OCI-LY3 (cell line): Measurements from ENCODE around the gene TREX2.

ENCODE experiments used
- H2AFZ ChIP-seq: fragments of 200-600, 300-600 bp; shearing (Covaris generic); 2 replicates; pipeline ENCODE4 v1.6.0; 2014; ENCODE audit warnings: antibody characterized with exemption, low read depth, low read length
- H3K27ac ChIP-seq: fragments of 200-600, 300-600 bp; sonication (generic); 2 replicates; pipeline ENCODE4 v1.5.1; 2014; ENCODE audit warnings: mild to moderate bottlenecking, low read length, moderate library complexity, mixed read lengths
- H3K27me3 ChIP-seq: fragments of 200-600, 300-600 bp; sonication (generic); 2 replicates; pipeline ENCODE4 v1.6.1; 2014; ENCODE audit warnings: low read depth, low read length, mixed read lengths
- H3K36me3 ChIP-seq: fragments of 200-600, 300-600 bp; sonication (generic); replicated peaks from 2 replicates; pipeline ENCODE3; 2014; ENCODE audit warnings: low read depth, low read length, mixed read lengths
- H3K4me1 ChIP-seq: fragments of 300-600, 200-600 bp; sonication (generic); 2 replicates; pipeline ENCODE4 v1.6.1; 2014; ENCODE audit warnings: low read length, mixed read lengths
- H3K4me2 ChIP-seq: fragments of 200-600, 300-600 bp; sonication (generic); 2 replicates; pipeline ENCODE4 v1.6.1; 2014; ENCODE audit warnings: low read length, mixed read lengths
- H3K4me3 ChIP-seq: fragments of 300-600, 200-600 bp; sonication (generic); 2 replicates; pipeline ENCODE4 v1.5.1; 2014; ENCODE audit warnings: antibody characterized with exemption, mild to moderate bottlenecking, low read length, moderate library complexity
- H3K79me2 ChIP-seq: fragments of 300-600, 200-600 bp; shearing (Covaris generic); 2 replicates; pipeline ENCODE4 v1.6.1; 2014; ENCODE audit warnings: mild to moderate bottlenecking, low read length, mixed read lengths
- H3K9ac ChIP-seq: fragments of 300-600, 200-600 bp; shearing (Covaris generic); 2 replicates; pipeline ENCODE4 v1.6.0; 2014; ENCODE audit warnings: mild to moderate bottlenecking, low read length, moderate library complexity
- H3K9me3 ChIP-seq: fragments of 200-600, 300-600 bp; shearing (Covaris generic); 2 replicates; pipeline ENCODE4 v1.6.1; 2014; ENCODE audit warnings: low read length, mixed read lengths; ENCODE audit not compliant: insufficient read depth
- H4K20me1 ChIP-seq: fragments of 200-600, 300-600 bp; sonication (generic); 2 replicates; pipeline ENCODE4 v1.6.1; 2016; ENCODE audit warnings: low read length, mixed read lengths; ENCODE audit not compliant: insufficient read depth
- EZH2phosphoT487 ChIP-seq: fragments of 200-600 bp; shearing (Covaris generic); IDR thresholded peaks from 2 replicates; pipeline ENCODE4 v1.6.1; 2018; ENCODE audit warnings: antibody characterized with exemption, mixed run types, low read depth
- TF ChIP-seq, protein P1 (sequence below): fragments of 200-600, 300-600 bp; sonication (generic); IDR thresholded peaks from 2 replicates; pipeline ENCODE4 v1.5.1; 2014; ENCODE audit warnings: antibody characterized with exemption, low read length, low read depth

Gene TREX2

DNA sequence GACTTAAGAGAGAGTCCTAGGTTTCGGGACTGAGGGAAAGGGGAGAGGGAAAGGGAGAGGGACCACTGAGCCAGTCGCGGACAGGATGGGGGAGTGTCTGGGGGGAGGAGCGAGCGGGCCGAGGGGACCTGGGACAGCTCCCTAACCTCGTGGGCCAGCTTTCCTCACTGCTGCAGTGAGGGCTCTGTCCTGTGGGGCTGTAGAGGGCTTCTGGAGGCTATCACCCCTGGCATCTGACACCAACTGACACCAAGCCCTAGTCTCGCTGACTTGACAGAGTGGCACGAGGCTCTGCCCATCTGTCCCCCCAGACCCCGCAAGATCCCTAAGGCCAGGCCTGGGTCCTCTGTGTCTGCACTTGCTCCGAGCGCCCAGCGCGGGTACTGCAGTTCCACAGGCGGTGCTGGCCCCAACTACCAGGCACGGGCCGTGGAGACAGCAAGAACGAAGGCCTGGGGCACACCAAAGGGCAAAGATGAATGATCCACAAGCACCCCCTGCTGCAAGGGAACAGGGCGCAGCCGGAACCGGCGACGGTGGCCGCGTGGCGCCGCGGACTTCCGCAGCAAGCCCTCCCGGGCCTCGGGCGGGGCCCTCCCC is 24.1 kb upstream of the TREX2 start:
- peak overlapping the region; percentile 90 for H3K9ac ChIP-seq
- peak overlapping the region; percentile 90 for H3K4me2 ChIP-seq
- H4K20me1 ChIP-seq: no peaks in the 10 kb centered on the region
- TF ChIP-seq EZH2phosphoT487: no peak
- TF ChIP-seq, protein P1, sequence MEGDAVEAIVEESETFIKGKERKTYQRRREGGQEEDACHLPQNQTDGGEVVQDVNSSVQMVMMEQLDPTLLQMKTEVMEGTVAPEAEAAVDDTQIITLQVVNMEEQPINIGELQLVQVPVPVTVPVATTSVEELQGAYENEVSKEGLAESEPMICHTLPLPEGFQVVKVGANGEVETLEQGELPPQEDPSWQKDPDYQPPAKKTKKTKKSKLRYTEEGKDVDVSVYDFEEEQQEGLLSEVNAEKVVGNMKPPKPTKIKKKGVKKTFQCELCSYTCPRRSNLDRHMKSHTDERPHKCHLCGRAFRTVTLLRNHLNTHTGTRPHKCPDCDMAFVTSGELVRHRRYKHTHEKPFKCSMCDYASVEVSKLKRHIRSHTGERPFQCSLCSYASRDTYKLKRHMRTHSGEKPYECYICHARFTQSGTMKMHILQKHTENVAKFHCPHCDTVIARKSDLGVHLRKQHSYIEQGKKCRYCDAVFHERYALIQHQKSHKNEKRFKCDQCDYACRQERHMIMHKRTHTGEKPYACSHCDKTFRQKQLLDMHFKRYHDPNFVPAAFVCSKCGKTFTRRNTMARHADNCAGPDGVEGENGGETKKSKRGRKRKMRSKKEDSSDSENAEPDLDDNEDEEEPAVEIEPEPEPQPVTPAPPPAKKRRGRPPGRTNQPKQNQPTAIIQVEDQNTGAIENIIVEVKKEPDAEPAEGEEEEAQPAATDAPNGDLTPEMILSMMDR: no peak; the same call in 1 of the 2 replicates
- peak overlapping the region; percentile 100 for H3K4me3 ChIP-seq
- H2AFZ ChIP-seq: 0 out of 2 replicates have a peak overlapping the region, but pooled peaks have one; percentile 44
- no peaks in the 10 kb centered on the region for H3K27me3 ChIP-seq
- H3K27ac ChIP-seq: 0 out of 2 replicates have a peak overlapping the region, but pooled peaks have one; percentile 25
- H3K4me1 ChIP-seq: peaks cover 4% of the 10 kb centered on the region
- H3K79me2 ChIP-seq: peaks cover 47% of the 10 kb centered on the region
- no peaks in the 10 kb centered on the region for H3K9me3 ChIP-seq
- no peaks in the 10 kb centered on the region for H3K36me3 ChIP-seq

DNA sequence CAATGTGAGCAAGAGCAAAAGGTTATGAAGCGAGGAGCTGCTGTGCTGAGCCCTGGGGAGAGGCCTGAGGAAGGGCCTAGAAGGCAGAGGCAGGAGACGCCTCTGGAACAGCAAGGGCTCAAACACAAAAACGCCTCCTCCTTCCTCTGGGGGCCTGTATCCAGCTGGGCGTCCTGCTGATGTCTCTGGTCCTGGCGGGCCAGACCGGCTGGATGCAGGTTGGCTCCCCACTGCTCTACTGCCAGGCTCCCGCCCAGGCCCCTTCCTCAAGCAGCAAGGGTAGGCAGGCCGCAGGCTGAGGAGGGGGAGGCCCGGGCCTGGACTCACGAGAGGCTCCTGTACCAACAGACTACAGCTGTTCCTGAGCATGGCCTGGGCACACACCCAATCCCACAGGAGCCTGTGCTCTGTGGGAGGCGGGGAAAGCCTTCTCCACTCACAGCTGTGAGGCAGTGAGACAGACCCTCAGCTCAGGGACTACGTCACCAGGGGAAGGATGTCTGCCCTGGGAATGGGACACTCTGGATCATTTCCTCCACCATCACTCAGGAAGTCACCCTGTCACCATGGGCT is 22.2 kb upstream of the TREX2 start:
- no peak overlapping the region for H3K4me2 ChIP-seq
- no peak overlapping the region for H2AFZ ChIP-seq
- no peaks in the 10 kb centered on the region for H3K27me3 ChIP-seq
- H3K9me3 ChIP-seq: no peaks in the 10 kb centered on the region
- no peak overlapping the region for H3K9ac ChIP-seq
- H3K4me1 ChIP-seq: peaks cover 4% of the 10 kb centered on the region
- H4K20me1 ChIP-seq: no peaks in the 10 kb centered on the region
- no peak overlapping the region for H3K4me3 ChIP-seq
- H3K36me3 ChIP-seq: no peaks in the 10 kb centered on the region
- H3K79me2 ChIP-seq: peaks cover 47% of the 10 kb centered on the region
- TF ChIP-seq EZH2phosphoT487: no peak
- TF ChIP-seq, protein P1: no peak
- H3K27ac ChIP-seq: no peak overlapping the region

DNA sequence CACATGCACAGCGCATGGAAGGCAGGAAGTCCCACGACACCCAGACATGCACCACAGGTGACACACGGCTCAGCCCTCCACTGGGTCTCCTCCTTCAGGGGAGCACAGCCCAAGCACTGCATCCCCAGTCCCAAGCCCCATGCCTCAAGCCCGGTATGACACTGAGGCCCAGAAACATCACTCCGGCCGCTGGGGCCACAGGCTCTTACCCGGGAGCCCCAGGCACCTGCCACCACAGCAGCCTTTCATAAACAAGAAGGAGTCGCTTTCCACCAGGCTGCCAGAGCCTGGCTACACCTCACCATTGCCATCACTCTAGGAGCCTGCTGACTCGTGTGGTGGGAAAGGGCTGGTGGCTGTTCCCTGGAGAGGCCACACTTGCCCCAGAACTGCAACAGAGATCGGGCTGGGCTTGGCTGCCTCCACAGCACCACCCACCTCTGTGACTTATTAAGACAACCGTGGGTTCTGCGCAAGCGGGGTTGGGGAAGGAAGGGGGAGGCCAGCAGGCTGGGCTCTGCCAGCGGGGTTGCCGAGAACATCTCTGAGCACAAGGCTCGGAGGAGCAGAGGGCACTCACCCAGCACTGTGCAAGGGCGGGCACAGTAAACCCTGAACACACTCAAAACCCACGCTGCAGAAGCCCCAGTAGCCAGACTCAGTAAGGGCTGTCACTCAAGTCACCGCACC is 20.0 kb upstream of the TREX2 start:
- Histone ChIP-seq H3K36me3 (peaks cover 3% of the 10 kb centered on the region), H3K27me3 (no peaks in the 10 kb centered on the region), H3K9ac (no peak overlapping the region), H3K27ac (no peak overlapping the region), H3K4me1 (no peaks in the 10 kb centered on the region; the same call in 1 of the 2 replicates), H3K4me2 (no peak overlapping the region), H4K20me1 (no peaks in the 10 kb centered on the region), H3K9me3 (no peaks in the 10 kb centered on the region), H3K79me2 (peaks cover 47% of the 10 kb centered on the region), H2AFZ (no peak overlapping the region), H3K4me3 (no peak overlapping the region)
- TF ChIP-seq, protein P1: no peak
- TF ChIP-seq EZH2phosphoT487: no peak

DNA sequence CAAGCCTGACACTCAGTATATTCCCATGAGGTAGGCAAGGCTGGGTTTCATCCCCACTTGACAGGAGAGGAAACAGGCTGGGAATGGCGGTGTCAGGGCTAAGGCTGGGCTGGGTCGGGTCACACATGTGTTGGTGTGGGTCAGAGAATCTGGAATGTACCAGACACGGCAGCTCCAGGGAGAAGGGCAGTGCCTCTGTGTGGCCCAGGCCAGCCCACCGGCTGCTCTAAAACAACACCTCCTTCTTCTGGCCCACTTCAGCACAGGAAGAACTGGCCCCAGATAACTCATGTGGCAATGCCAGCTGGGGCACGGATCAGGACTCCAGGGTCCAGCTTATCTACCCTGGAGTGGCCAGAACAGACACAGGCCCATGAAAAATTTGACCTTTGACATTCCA is 18.3 kb upstream of the TREX2 start:
- Histone ChIP-seq H2AFZ (no peak overlapping the region), H3K4me3 (no peak overlapping the region), H3K36me3 (peaks cover 3% of the 10 kb centered on the region), H3K27me3 (no peaks in the 10 kb centered on the region), H4K20me1 (no peaks in the 10 kb centered on the region), H3K9ac (no peak overlapping the region), H3K79me2 (peaks cover 35% of the 10 kb centered on the region), H3K4me2 (no peak overlapping the region), H3K4me1 (no peaks in the 10 kb centered on the region; the same call in 1 of the 2 replicates), H3K27ac (no peak overlapping the region), H3K9me3 (no peaks in the 10 kb centered on the region)
- TF ChIP-seq, protein P1: no peak
- TF ChIP-seq EZH2phosphoT487: no peak
